Mammary epithelial cell (primary cell): ENCODE data around the gene ANKRD1.

Experiments
- EZH2 ChIP-seq: IDR thresholded peaks from 2 replicates; pipeline ENCODE4 v1.6.1; 2012; ENCODE audit warnings: low read length, inconsistent platforms, borderline replicate concordance
- TF ChIP-seq, protein P1 (sequence below), 2 donors: IDR thresholded peaks in 1 of 2; conservative IDR thresholded peaks in 1 of 2; 2 replicates each; pipeline ENCODE4 v1.5.1; 2011 to 2012; ENCODE audit warnings: inconsistent platforms in 2 of 2, low read length in 2 of 2, mild to moderate bottlenecking in 2 of 2, control low read depth in 1 of 2, low read depth in 1 of 2; ENCODE audit not compliant: insufficient read depth in 1 of 2; ENCODE audit errors: extremely low read depth in 1 of 2

DNA sequence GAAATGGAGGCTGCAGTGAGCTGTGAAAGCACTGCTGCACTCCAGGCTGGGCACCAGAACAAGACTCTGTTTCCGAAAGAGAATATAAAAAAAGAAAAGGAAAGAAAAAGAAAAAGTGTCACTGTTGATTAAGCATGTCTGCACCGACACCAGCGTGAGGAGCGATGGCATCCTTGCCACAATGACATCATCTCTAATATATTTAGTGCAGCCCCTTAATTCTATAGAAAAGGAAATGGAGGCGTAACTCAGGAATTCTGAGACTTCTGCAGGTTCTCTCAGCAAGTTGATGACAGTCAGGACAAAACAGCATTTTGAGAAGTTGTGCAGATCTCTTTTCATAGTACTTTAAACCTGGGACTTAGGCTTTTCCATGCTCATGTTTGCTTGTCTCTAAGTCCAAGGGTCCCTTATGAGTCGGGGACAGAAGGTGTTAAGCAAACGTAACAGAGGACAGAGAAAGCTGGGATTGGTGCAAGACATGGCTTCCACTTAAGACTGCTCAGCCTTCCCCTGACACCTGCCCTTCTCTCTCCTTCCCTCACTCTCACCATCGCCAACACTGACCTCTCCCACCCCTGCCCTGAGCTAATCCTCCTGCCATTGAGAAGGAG is 16.9 kb upstream of the ANKRD1 start:
- TF ChIP-seq, protein P1, sequence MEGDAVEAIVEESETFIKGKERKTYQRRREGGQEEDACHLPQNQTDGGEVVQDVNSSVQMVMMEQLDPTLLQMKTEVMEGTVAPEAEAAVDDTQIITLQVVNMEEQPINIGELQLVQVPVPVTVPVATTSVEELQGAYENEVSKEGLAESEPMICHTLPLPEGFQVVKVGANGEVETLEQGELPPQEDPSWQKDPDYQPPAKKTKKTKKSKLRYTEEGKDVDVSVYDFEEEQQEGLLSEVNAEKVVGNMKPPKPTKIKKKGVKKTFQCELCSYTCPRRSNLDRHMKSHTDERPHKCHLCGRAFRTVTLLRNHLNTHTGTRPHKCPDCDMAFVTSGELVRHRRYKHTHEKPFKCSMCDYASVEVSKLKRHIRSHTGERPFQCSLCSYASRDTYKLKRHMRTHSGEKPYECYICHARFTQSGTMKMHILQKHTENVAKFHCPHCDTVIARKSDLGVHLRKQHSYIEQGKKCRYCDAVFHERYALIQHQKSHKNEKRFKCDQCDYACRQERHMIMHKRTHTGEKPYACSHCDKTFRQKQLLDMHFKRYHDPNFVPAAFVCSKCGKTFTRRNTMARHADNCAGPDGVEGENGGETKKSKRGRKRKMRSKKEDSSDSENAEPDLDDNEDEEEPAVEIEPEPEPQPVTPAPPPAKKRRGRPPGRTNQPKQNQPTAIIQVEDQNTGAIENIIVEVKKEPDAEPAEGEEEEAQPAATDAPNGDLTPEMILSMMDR (conservative IDR thresholded peaks at IDR 0.05 in 1 of 2, IDR thresholded peaks at IDR 0.05 in 1 of 2; ENCODE audit: extremely low read depth in 1 of 2, insufficient read depth in 1 of 2, low read depth in 1 of 2, low read length in 2 of 2) = no peak
- no peak for TF ChIP-seq EZH2
